B cell (primary cell): ENCODE results near the gene HUS1. TPM values are rescaled to one million over a fixed set of nuclear protein-coding genes. Genes with fewer than 3 reads are reported as not detected.

Source experiments
- ATAC-seq: fragments of 200-7000 bp; cut with Tn5 transposase; one replicate; pipeline ENCODE4 v1.10.0; 2021; ENCODE audit warnings: low read depth, mild to moderate bottlenecking, moderate number of reproducible peaks, moderate library complexity
- CTCF ChIA-PET: fragments of 350-600 bp; sonication (Branson Sonifier 250); formaldehyde crosslinking; loops from one replicate; lab custom pipeline; 2021; ENCODE audit warnings: antibody characterized with exemption, inconsistent platforms; lab: Charles Lee
- POLR2A ChIA-PET: fragments of 350-600 bp; sonication (Branson Sonifier 250); formaldehyde crosslinking; loops from one replicate; lab custom pipeline; 2021; ENCODE audit warnings: antibody characterized with exemption; lab: Charles Lee
- DNase-seq: peaks from one replicate; pipeline ENCODE4 v3.0.0; 2013
- H2AFZ ChIP-seq: 2 replicates; pipeline ENCODE4 v1.6.1; 2012; ENCODE audit warnings: mild to moderate bottlenecking, low read depth, low read length; ENCODE audit not compliant: insufficient read depth, poor library complexity, severe bottlenecking
- H3K27ac ChIP-seq, 2 donors: 1 replicate in 1 of 2; 2 replicates in 1 of 2; pipeline ENCODE4 v1.5.1; 2012 to 2013; ENCODE audit warnings: low read length in 2 of 2, mild to moderate bottlenecking in 2 of 2, moderate library complexity in 1 of 2
- H3K27me3 ChIP-seq, 4 experiments: fragments of 200-600 bp in 1 of 4; sonication (generic) in 1 of 4; replicated peaks in 1 of 4; 1 replicate in 2 of 4; 2 replicates in 2 of 4; pipeline versions ENCODE4 v1.6.1 to v1.7.0; 2013 to 2016; ENCODE audit warnings: low read length in 3 of 4, mild to moderate bottlenecking in 2 of 4, mixed read lengths in 1 of 4, moderate library complexity in 1 of 4; ENCODE audit not compliant: insufficient read depth in 4 of 4, control insufficient read depth in 3 of 4; ENCODE audit errors: control extremely low read depth in 1 of 4
- H3K36me3 ChIP-seq, 2 experiments: replicated peaks in 1 of 2; 1 replicate in 1 of 2; 2 replicates in 1 of 2; pipeline versions ENCODE4 v1.6.1 to v1.7.1; 2013; ENCODE audit warnings: low read length in 1 of 2; ENCODE audit not compliant: insufficient read depth in 2 of 2, control insufficient read depth in 1 of 2; ENCODE audit errors: control extremely low read depth in 1 of 2, extremely low read depth in 1 of 2
- H3K4me1 ChIP-seq, 2 donors: fragments of 200-600 bp in 1 of 2; sonication (generic) in 1 of 2; 1 replicate in 1 of 2; 2 replicates in 1 of 2; pipeline versions ENCODE4 v1.5.1 to v1.6.1; 2013 to 2017; ENCODE audit warnings: low read length in 2 of 2; ENCODE audit not compliant: control insufficient read depth in 2 of 2, insufficient read depth in 2 of 2
- H3K4me2 ChIP-seq: replicated peaks from 2 replicates; pipeline ENCODE3; 2012; ENCODE audit warnings: mild to moderate bottlenecking, low read depth, low read length; ENCODE audit not compliant: poor library complexity, severe bottlenecking
- H3K4me3 ChIP-seq, 5 experiments: fragments of 200-600 bp in 1 of 5; sonication (generic) in 1 of 5; 1 replicate in 3 of 5; 2 replicates in 2 of 5; pipeline versions ENCODE4 v1.5.1 to v1.7.0; 2011 to 2016; ENCODE audit warnings: low read length in 4 of 5, mild to moderate bottlenecking in 4 of 5, low read depth in 2 of 5, control low read depth in 1 of 5, moderate library complexity in 1 of 5; ENCODE audit not compliant: insufficient read depth in 1 of 5; ENCODE audit errors: control extremely low read depth in 1 of 5, extremely low read depth in 1 of 5
- H3K79me2 ChIP-seq: fragments of 200-600 bp; sonication (generic); one replicate; pipeline ENCODE4 v1.6.0; 2016; ENCODE audit warnings: low read length; ENCODE audit not compliant: control insufficient read depth, insufficient read depth
- H3K9ac ChIP-seq: fragments of 200-600 bp; sonication (generic); 2 replicates; pipeline ENCODE4 v1.6.1; 2017; ENCODE audit warnings: mild to moderate bottlenecking, low read length, moderate library complexity
- H3K9me3 ChIP-seq, 3 donors: one replicate each; pipeline versions ENCODE4 v1.6.1 to v1.7.1; 2013; ENCODE audit warnings: low read length in 2 of 3; ENCODE audit not compliant: control insufficient read depth in 2 of 3, insufficient read depth in 1 of 3; ENCODE audit errors: control extremely low read depth in 1 of 3
- H4K20me1 ChIP-seq: 2 replicates; pipeline ENCODE4 v1.6.0; 2012; ENCODE audit warnings: mild to moderate bottlenecking, low read length; ENCODE audit not compliant: insufficient read depth, control insufficient read depth, poor library complexity, severe bottlenecking
- H3K27ac Mint-ChIP-seq: one replicate; pipeline ENCODE4 v1.8.0; 2021; ENCODE audit warnings: mixed read lengths
- H3K27me3 Mint-ChIP-seq: one replicate; pipeline ENCODE4 v1.8.0; 2021; ENCODE audit warnings: mixed read lengths
- H3K4me1 Mint-ChIP-seq: one replicate; pipeline ENCODE4 v1.8.0; 2021; ENCODE audit warnings: mixed read lengths
- H3K4me3 Mint-ChIP-seq: one replicate; pipeline ENCODE4 v1.8.0; 2021; ENCODE audit warnings: mixed read lengths
- H3K9me3 Mint-ChIP-seq: one replicate; pipeline ENCODE4 v1.8.0; 2022; ENCODE audit warnings: mixed read lengths; ENCODE audit not compliant: insufficient read depth
- EZH2 ChIP-seq: IDR thresholded peaks from 2 replicates; pipeline ENCODE4 v1.6.1; 2012; ENCODE audit warnings: borderline replicate concordance, low read depth, mild to moderate bottlenecking, moderate library complexity, low read length; ENCODE audit not compliant: insufficient read depth, poor library complexity, severe bottlenecking
- WGBS: methylation state at CpG from one replicate; pipeline ENCODE4 v1.1.5; 2013; ENCODE audit warnings: missing lambda C conversion rate; ENCODE audit not compliant: insufficient coverage; 5-methylcytosine and 5-hydroxymethylcytosine counted together
- intact Hi-C: fragments of 100-400 bp; cut with micrococcal nuclease; formaldehyde crosslinking; loops from one replicate; pipeline ENCODE4 v1.10.0; 2022
- polyA plus RNA-seq: library from polyadenylated mRNA; depleted of rRNA; stranded (reverse); fragments of >200 nt; gene quantifications from 2 replicates; pipeline ENCODE4 v1.2.3, GENCODE V29; 2012
- total RNA-seq, 2 donors: library from RNA; stranded (reverse); fragments of 120-200 nt in 1 of 2; gene quantifications; 1 replicate in 1 of 2; 2 replicates in 1 of 2; pipeline versions ENCODE4 v1.2.3 to v1.2.4, GENCODE V29; 2013 to 2022
- TF ChIP-seq, protein P1 (sequence below): fragments of 200-600 bp; IDR thresholded peaks from one replicate; pipeline ENCODE4 v1.8.0; 2022; ENCODE audit warnings: antibody characterized with exemption, mild to moderate bottlenecking

Gene HUS1
- total and polyA plus RNA-seq, 2 donors (not counting 1 experiment from before 2014, with no cell fraction given) = 37.7 to 61.6 TPM

- DNase-seq = no peak
- TF ChIP-seq, protein P1, sequence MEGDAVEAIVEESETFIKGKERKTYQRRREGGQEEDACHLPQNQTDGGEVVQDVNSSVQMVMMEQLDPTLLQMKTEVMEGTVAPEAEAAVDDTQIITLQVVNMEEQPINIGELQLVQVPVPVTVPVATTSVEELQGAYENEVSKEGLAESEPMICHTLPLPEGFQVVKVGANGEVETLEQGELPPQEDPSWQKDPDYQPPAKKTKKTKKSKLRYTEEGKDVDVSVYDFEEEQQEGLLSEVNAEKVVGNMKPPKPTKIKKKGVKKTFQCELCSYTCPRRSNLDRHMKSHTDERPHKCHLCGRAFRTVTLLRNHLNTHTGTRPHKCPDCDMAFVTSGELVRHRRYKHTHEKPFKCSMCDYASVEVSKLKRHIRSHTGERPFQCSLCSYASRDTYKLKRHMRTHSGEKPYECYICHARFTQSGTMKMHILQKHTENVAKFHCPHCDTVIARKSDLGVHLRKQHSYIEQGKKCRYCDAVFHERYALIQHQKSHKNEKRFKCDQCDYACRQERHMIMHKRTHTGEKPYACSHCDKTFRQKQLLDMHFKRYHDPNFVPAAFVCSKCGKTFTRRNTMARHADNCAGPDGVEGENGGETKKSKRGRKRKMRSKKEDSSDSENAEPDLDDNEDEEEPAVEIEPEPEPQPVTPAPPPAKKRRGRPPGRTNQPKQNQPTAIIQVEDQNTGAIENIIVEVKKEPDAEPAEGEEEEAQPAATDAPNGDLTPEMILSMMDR = no peak
- TF ChIP-seq EZH2 = no peak
- CTCF ChIA-PET = no interaction called here
Observed at GRCh38 chr7:47915616-47915976, 63.8 kb downstream of the HUS1 start.

GRCh38 chr7:47914717-47915615 lies 64.4 kb downstream of the HUS1 start:
- Mint-ChIP-seq H3K27me3 (peaks cover 7% of the 10 kb centered on the region), H3K9me3 (no peaks in the 10 kb centered on the region), H3K27ac (no peak overlapping the region), H3K4me3 (no peak overlapping the region), H3K4me1 (no peaks in the 10 kb centered on the region)
- ChIA-PET POLR2A (no interaction called here), CTCF (no interaction called here)
- Histone ChIP-seq H3K27me3 (no peaks in the 10 kb centered on the region), H4K20me1 (no peaks in the 10 kb centered on the region), H3K27ac (no peak overlapping the region), H3K36me3 (no peaks in the 10 kb centered on the region), H3K79me2 (no peaks in the 10 kb centered on the region), H3K4me3 (no peak overlapping the region), H3K4me2 (no peak overlapping the region), H2AFZ (no peak overlapping the region), H3K4me1 (no peaks in the 10 kb centered on the region), H3K9ac (no peak overlapping the region), H3K9me3 (no peaks in the 10 kb centered on the region)
- DNase-seq (no peak), ATAC-seq (no peak)
- WGBS = 83% methylated on average over 3 of the region's 5 CpGs
- TF ChIP-seq EZH2 = no peak
- TF ChIP-seq, protein P1 = no peak
- intact Hi-C loops = no loop called here

More at GRCh38 chr7:47915616-47915976, 63.8 kb downstream of the HUS1 start:
- no peak overlapping the region for H3K4me3 ChIP-seq
- no peak for ATAC-seq
- POLR2A ChIA-PET = no interaction called here
- H3K36me3 ChIP-seq = no peaks in the 10 kb centered on the region
- no peak overlapping the region for H3K27ac Mint-ChIP-seq
- peaks cover 7% of the 10 kb centered on the region for H3K27me3 Mint-ChIP-seq
- H3K79me2 ChIP-seq = no peaks in the 10 kb centered on the region
- no peaks in the 10 kb centered on the region for H3K27me3 ChIP-seq
- H3K4me1 Mint-ChIP-seq = no peaks in the 10 kb centered on the region
- H3K9ac ChIP-seq = no peak overlapping the region
- WGBS = no CpG with 5 or more reads among the region's 2 CpGs
- H3K27ac ChIP-seq = no peak overlapping the region
- no peaks in the 10 kb centered on the region for H4K20me1 ChIP-seq
- H3K4me2 ChIP-seq = no peak overlapping the region
- intact Hi-C loops = no loop called here
- H3K4me1 ChIP-seq = no peaks in the 10 kb centered on the region
- H2AFZ ChIP-seq = no peak overlapping the region
- no peak overlapping the region for H3K4me3 Mint-ChIP-seq
- H3K9me3 ChIP-seq = no peaks in the 10 kb centered on the region
- H3K9me3 Mint-ChIP-seq = no peaks in the 10 kb centered on the region
